SK-N-SH treated with all-trans-retinoic acid at 6 μM for 48 hours (cell line): ENCODE measurements around the gene OR6J1.

Experiments
- OSR1 ChIP-seq: fragments of 250-450 bp; sonication (Bioruptor Pico); IDR thresholded peaks from 2 replicates; pipeline ENCODE4 v1.8.0; 2022; ENCODE audit warnings: moderate library complexity, mild to moderate bottlenecking, inconsistent platforms
- RARB ChIP-seq: fragments of 250-450 bp; sonication (Bioruptor Pico); IDR thresholded peaks from 2 replicates; pipeline ENCODE4 v1.8.0; 2021; ENCODE audit warnings: mild to moderate bottlenecking, moderate library complexity
- SNAI2 ChIP-seq: fragments of 250-450 bp; sonication (Bioruptor Pico); IDR thresholded peaks from 2 replicates; pipeline ENCODE4 v1.5.0; 2020; ENCODE audit warnings: mild to moderate bottlenecking, moderate library complexity
- TOX ChIP-seq: fragments of 250-450 bp; sonication (Bioruptor Pico); IDR thresholded peaks from 2 replicates; pipeline ENCODE4 v1.8.0; 2021; ENCODE audit warnings: mild to moderate bottlenecking, moderate library complexity, borderline replicate concordance
- ZFP3 ChIP-seq: fragments of 250-450 bp; sonication (Bioruptor Pico); IDR thresholded peaks from 2 replicates; pipeline ENCODE4 v1.5.0; 2020; ENCODE audit warnings: mild to moderate bottlenecking, moderate library complexity
- ZNF565 ChIP-seq: fragments of 450-650 bp; formaldehyde crosslinking; conservative IDR thresholded peaks from 2 replicates; pipeline ENCODE4 v1.5.0; 2020; ENCODE audit warnings: low read depth, mild to moderate bottlenecking, moderate library complexity
- ZNF70 ChIP-seq: fragments of 450-650 bp; formaldehyde crosslinking; IDR thresholded peaks from 2 replicates; pipeline ENCODE4 v1.5.0; 2020; ENCODE audit warnings: mild to moderate bottlenecking, moderate library complexity
- TF ChIP-seq, protein P1 (sequence below): fragments of 250-450 bp; sonication (Bioruptor Pico); IDR thresholded peaks from 2 replicates; pipeline ENCODE4 v1.5.0; 2020; ENCODE audit warnings: mild to moderate bottlenecking, moderate library complexity
- TF ChIP-seq, protein P2 (sequence below): fragments of 250-450 bp; sonication (Bioruptor Pico); IDR thresholded peaks from 2 replicates; pipeline ENCODE4 v1.5.1; 2020; ENCODE audit warnings: low read depth, mild to moderate bottlenecking, moderate library complexity
- TF ChIP-seq, protein P3 (sequence below): fragments of 250-450 bp; sonication (Bioruptor Pico); IDR thresholded peaks from 2 replicates; pipeline ENCODE4 v1.8.0; 2020; ENCODE audit warnings: mild to moderate bottlenecking, moderate library complexity, borderline replicate concordance

DNA sequence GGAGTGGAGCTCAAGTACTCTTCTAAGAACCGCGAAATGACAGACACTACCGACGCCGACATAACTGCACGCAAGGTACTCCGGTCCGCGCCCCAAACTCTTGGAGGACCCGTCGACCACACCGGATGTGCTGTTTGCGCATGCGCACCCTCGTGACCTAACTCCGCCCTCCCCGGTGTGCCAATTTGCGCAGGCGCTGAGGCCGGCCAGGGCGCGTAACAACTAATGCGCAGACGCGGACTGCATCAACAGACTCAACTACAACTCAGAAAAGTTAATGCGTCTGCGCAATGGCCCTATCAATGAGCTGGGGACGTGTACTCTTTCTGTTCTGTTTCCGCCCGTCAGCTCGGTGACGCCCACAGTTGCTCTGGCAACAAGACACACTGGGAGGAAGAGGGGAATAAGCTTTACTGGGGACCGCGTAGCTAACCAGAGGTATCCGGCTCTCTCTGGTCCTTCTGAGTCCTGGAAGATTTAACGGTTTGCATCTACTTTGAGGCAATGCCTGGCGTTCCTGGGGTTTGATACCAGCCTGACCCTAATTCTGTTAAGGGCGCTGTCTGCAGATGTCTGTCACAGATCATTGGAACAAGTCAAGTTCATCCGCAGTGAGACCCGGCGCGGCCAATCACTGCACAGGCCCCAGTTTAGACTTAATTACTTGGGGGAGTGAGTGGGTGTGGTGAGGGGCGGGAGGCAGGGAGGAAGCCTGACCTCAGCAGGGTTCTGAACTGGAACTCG is 54.9 kb downstream of the OR6J1 start, which contains the start of gene DAD1:
- TF ChIP-seq, protein P1, sequence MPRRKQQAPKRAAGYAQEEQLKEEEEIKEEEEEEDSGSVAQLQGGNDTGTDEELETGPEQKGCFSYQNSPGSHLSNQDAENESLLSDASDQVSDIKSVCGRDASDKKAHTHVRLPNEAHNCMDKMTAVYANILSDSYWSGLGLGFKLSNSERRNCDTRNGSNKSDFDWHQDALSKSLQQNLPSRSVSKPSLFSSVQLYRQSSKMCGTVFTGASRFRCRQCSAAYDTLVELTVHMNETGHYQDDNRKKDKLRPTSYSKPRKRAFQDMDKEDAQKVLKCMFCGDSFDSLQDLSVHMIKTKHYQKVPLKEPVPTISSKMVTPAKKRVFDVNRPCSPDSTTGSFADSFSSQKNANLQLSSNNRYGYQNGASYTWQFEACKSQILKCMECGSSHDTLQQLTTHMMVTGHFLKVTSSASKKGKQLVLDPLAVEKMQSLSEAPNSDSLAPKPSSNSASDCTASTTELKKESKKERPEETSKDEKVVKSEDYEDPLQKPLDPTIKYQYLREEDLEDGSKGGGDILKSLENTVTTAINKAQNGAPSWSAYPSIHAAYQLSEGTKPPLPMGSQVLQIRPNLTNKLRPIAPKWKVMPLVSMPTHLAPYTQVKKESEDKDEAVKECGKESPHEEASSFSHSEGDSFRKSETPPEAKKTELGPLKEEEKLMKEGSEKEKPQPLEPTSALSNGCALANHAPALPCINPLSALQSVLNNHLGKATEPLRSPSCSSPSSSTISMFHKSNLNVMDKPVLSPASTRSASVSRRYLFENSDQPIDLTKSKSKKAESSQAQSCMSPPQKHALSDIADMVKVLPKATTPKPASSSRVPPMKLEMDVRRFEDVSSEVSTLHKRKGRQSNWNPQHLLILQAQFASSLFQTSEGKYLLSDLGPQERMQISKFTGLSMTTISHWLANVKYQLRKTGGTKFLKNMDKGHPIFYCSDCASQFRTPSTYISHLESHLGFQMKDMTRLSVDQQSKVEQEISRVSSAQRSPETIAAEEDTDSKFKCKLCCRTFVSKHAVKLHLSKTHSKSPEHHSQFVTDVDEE (CRISPR knock-in tag), result no peak
- TF ChIP-seq SNAI2 (CRISPR knock-in tag) (no peak), ZNF70 (no peak), ZNF565 (CRISPR knock-in tag) (no peak), TOX (CRISPR knock-in tag) (no peak), OSR1 (CRISPR knock-in tag) (no peak), RARB (no peak), ZFP3 (no peak)
- TF ChIP-seq, protein P2, sequence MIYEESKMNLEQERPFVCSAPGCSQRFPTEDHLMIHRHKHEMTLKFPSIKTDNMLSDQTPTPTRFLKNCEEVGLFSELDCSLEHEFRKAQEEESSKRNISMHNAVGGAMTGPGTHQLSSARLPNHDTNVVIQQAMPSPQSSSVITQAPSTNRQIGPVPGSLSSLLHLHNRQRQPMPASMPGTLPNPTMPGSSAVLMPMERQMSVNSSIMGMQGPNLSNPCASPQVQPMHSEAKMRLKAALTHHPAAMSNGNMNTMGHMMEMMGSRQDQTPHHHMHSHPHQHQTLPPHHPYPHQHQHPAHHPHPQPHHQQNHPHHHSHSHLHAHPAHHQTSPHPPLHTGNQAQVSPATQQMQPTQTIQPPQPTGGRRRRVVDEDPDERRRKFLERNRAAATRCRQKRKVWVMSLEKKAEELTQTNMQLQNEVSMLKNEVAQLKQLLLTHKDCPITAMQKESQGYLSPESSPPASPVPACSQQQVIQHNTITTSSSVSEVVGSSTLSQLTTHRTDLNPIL, result no peak
- TF ChIP-seq, protein P3, sequence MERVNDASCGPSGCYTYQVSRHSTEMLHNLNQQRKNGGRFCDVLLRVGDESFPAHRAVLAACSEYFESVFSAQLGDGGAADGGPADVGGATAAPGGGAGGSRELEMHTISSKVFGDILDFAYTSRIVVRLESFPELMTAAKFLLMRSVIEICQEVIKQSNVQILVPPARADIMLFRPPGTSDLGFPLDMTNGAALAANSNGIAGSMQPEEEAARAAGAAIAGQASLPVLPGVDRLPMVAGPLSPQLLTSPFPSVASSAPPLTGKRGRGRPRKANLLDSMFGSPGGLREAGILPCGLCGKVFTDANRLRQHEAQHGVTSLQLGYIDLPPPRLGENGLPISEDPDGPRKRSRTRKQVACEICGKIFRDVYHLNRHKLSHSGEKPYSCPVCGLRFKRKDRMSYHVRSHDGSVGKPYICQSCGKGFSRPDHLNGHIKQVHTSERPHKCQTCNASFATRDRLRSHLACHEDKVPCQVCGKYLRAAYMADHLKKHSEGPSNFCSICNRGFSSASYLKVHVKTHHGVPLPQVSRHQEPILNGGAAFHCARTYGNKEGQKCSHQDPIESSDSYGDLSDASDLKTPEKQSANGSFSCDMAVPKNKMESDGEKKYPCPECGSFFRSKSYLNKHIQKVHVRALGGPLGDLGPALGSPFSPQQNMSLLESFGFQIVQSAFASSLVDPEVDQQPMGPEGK, result no peak
